OCI-M2 (cell line): Measurements from ENCODE around the gene CBFA2T3.

Experiments
- DNase-seq: peaks from one replicate; lab custom pipeline; 2025; ENCODE audit not compliant: unreplicated experiment; lab: John Stamatoyannopoulos, UW

The CBFA2T3 gene

GRCh38 chr16:88880226-88881006 is 96.6 kb downstream of the CBFA2T3 start:
- no peak for DNase-seq

GRCh38 chr16:88879788-88880055 is 97.3 kb downstream of the CBFA2T3 start:
- no peak for DNase-seq

- DNase-seq, result no peak
Measured at GRCh38 chr16:88878967-88879787, 97.8 kb downstream of the CBFA2T3 start.

- no peak for DNase-seq
Measured at GRCh38 chr16:88878356-88878755, 98.7 kb downstream of the CBFA2T3 start.

- no peak for DNase-seq
Measured at GRCh38 chr16:88877564-88878289, 99.3 kb downstream of the CBFA2T3 start.

GRCh38 chr16:88876942-88877526 is 100.0 kb downstream of the CBFA2T3 start:
- no peak for DNase-seq

GRCh38 chr16:88875703-88876234 is 101.2 kb downstream of the CBFA2T3 start:
- no peak for DNase-seq

GRCh38 chr16:88874938-88875599 is 101.9 kb downstream of the CBFA2T3 start:
- no peak for DNase-seq

- DNase-seq, result no peak
Measured at GRCh38 chr16:88872650-88873331, 104.2 kb downstream of the CBFA2T3 start.

GRCh38 chr16:88871730-88872416 is 105.1 kb downstream of the CBFA2T3 start:
- DNase-seq, result no peak

GRCh38 chr16:88871349-88871702 is 105.7 kb downstream of the CBFA2T3 start:
- DNase-seq, result no peak

GRCh38 chr16:88870608-88871348 is 106.2 kb downstream of the CBFA2T3 start:
- no peak for DNase-seq

- no peak for DNase-seq
Measured at GRCh38 chr16:88869673-88869980, 107.4 kb downstream of the CBFA2T3 start.

GRCh38 chr16:88868974-88869672 is 107.9 kb downstream of the CBFA2T3 start:
- no peak for DNase-seq

GRCh38 chr16:88867581-88868246 is 109.3 kb downstream of the CBFA2T3 start:
- DNase-seq, result no peak

GRCh38 chr16:88866151-88866920 is 110.7 kb downstream of the CBFA2T3 start, which contains the start of gene PABPN1L:
TSS of gene PABPN1L (minus strand) at chr16:88866660. CDS start at chr16:88866606, 54 bp downstream.
- DNase-seq, result no peak

- no peak for DNase-seq
Measured at GRCh38 chr16:88865742-88866141, 111.3 kb downstream of the CBFA2T3 start.
